GM06990 (cell line): Measurements from ENCODE around the gene CPEB3.

ENCODE experiments used
- DNase-seq: peaks from one replicate; pipeline ENCODE4 v3.0.0-alpha.2; 2011; ENCODE audit not compliant: insufficient read length; ENCODE audit errors: extremely low read depth
- H3K27me3 ChIP-seq: replicated peaks from 2 replicates; pipeline ENCODE4 v1.6.0; 2011; ENCODE audit warnings: low read length; ENCODE audit not compliant: control insufficient read depth, insufficient read depth
- H3K36me3 ChIP-seq: 2 replicates; pipeline ENCODE4 v1.5.1; 2011; ENCODE audit warnings: low read length; ENCODE audit not compliant: control insufficient read depth, insufficient read depth
- H3K4me3 ChIP-seq: replicated peaks from 2 replicates; pipeline ENCODE4 v1.5.1; 2011; ENCODE audit warnings: low read depth, mild to moderate bottlenecking, control low read depth, low read length
- CTCF ChIP-seq: IDR thresholded peaks from 2 replicates; pipeline ENCODE4 v1.5.1; 2011; ENCODE audit warnings: low read length, control low read depth, mild to moderate bottlenecking, inconsistent platforms; ENCODE audit not compliant: insufficient read depth, poor library complexity, severe bottlenecking

Gene CPEB3

GRCh38 chr10:92074126-92074887 lies 216.6 kb downstream of the CPEB3 start:
- Histone ChIP-seq H3K27me3 (no peaks in the 10 kb centered on the region), H3K36me3 (no peaks in the 10 kb centered on the region), H3K4me3 (no peak overlapping the region)
- DNase-seq: no peak
- no peak for TF ChIP-seq CTCF

- H3K4me3 ChIP-seq: no peak overlapping the region
- no peak for DNase-seq
- no peaks in the 10 kb centered on the region for H3K27me3 ChIP-seq
- TF ChIP-seq CTCF: no peak
- H3K36me3 ChIP-seq: no peaks in the 10 kb centered on the region
These were observed 222.0 kb downstream of the CPEB3 start for GRCh38 chr10:92068900-92069299.

- DNase-seq: no peak
- Histone ChIP-seq H3K36me3 (no peaks in the 10 kb centered on the region), H3K4me3 (no peak overlapping the region), H3K27me3 (no peaks in the 10 kb centered on the region)
- TF ChIP-seq CTCF: no peak
These were observed 224.5 kb downstream of the CPEB3 start for GRCh38 chr10:92066386-92066785.

- DNase-seq: no peak
- Histone ChIP-seq H3K4me3 (no peak overlapping the region), H3K36me3 (no peaks in the 10 kb centered on the region), H3K27me3 (no peaks in the 10 kb centered on the region)
- no peak for TF ChIP-seq CTCF
These were observed 226.4 kb downstream of the CPEB3 start for GRCh38 chr10:92064506-92064905.

- no peak for TF ChIP-seq CTCF
- no peak for DNase-seq
- Histone ChIP-seq H3K4me3 (no peak overlapping the region), H3K27me3 (no peaks in the 10 kb centered on the region), H3K36me3 (no peaks in the 10 kb centered on the region)
These were observed 228.6 kb downstream of the CPEB3 start for GRCh38 chr10:92062273-92062672.
